SK-MEL-5 (cell line): ENCODE measurements around the gene DOCK9. TPM values are rescaled to one million over a fixed set of nuclear protein-coding genes. Genes with fewer than 3 reads are reported as not detected.
"Not testable (repeated sequence)": the region's sequence is repeated elsewhere in the genome, so short reads cannot be mapped to it uniquely, and the experiment has no call there.

Experiments used
- DNase-seq: peaks from one replicate; pipeline ENCODE4 v3.0.0-alpha.2; 2016; ENCODE audit warnings: low read depth, low spot score
- in situ Hi-C: cut with HindIII; loops from 2 replicates; pipeline ENCODE4 v1.10.0; 2016; ENCODE audit warnings: low sequenced_read_pairs, high pct_unique_total_duplicates, low pct_unique_long_range_greater_than_20kb
- total RNA-seq: library from RNA; depleted of rRNA; stranded (reverse); fragments of >200 nt; shearing (Covaris generic); gene quantifications from 2 replicates; pipeline ENCODE4 v1.2.3, GENCODE V29; 2014

DOCK9 gene
- total RNA-seq, 1 experiment from 2014 or later = 14.3 TPM

GRCh38 chr13:98909016-98909415, 68.8 kb downstream of the DOCK9 start:
- in situ Hi-C loops = no loop called here
- no peak for DNase-seq

- DNase-seq = no peak
Observed at GRCh38 chr13:98906746-98907502, 70.9 kb downstream of the DOCK9 start.

GRCh38 chr13:98905199-98905598, 72.7 kb downstream of the DOCK9 start:
- in situ Hi-C loops = no loop called here
- DNase-seq = no peak

More at GRCh38 chr13:98906746-98907502, 70.9 kb downstream of the DOCK9 start:
- in situ Hi-C loops = no loop called here

- no peak for DNase-seq
- in situ Hi-C loops = no loop called here
Observed at GRCh38 chr13:98900442-98900841, 77.4 kb downstream of the DOCK9 start.

- no peak for DNase-seq
- in situ Hi-C loops = no loop called here
Observed at GRCh38 chr13:98897706-98898105, 80.2 kb downstream of the DOCK9 start.

GRCh38 chr13:98896868-98897144, 81.1 kb downstream of the DOCK9 start:
- DNase-seq = no peak
- in situ Hi-C loops = no loop called here

- no peak for DNase-seq
- in situ Hi-C loops = no loop called here
Observed at GRCh38 chr13:98896083-98896867, 81.6 kb downstream of the DOCK9 start.

- DNase-seq, in situ Hi-C loops: not testable (repeated sequence)
Observed at GRCh38 chr13:98894814-98895213, 83.0 kb downstream of the DOCK9 start.

- in situ Hi-C loops = no loop called here
- DNase-seq = no peak
Observed at GRCh38 chr13:98893371-98893770, 84.5 kb downstream of the DOCK9 start.

- in situ Hi-C loops = no loop called here
- DNase-seq = no peak
Observed at GRCh38 chr13:98892821-98893220, 85.0 kb downstream of the DOCK9 start.

GRCh38 chr13:98892077-98892476, 85.8 kb downstream of the DOCK9 start:
- DNase-seq = no peak
- in situ Hi-C loops = no loop called here

GRCh38 chr13:98890925-98891324, 86.9 kb downstream of the DOCK9 start:
- no peak for DNase-seq

GRCh38 chr13:98890186-98890585, 87.7 kb downstream of the DOCK9 start:
- in situ Hi-C loops = no loop called here
- peak; percentile 63 for DNase-seq

More at GRCh38 chr13:98890925-98891324, 86.9 kb downstream of the DOCK9 start:
- in situ Hi-C loops = no loop called here

- no peak for DNase-seq
- in situ Hi-C loops = no loop called here
Observed at GRCh38 chr13:98889419-98890085, 88.3 kb downstream of the DOCK9 start.

GRCh38 chr13:98888890-98889279, 89.0 kb downstream of the DOCK9 start:
- no peak for DNase-seq
- in situ Hi-C loops = no loop called here

GRCh38 chr13:98888222-98888889, 89.5 kb downstream of the DOCK9 start:
- in situ Hi-C loops = no loop called here
- no peak for DNase-seq

GRCh38 chr13:98886587-98887230, 91.2 kb downstream of the DOCK9 start:
- no peak for DNase-seq
- in situ Hi-C loops = no loop called here

- in situ Hi-C loops = no loop called here
Observed at GRCh38 chr13:98885600-98885999, 92.3 kb downstream of the DOCK9 start.

More at GRCh38 chr13:98885600-98885999, 92.3 kb downstream of the DOCK9 start:
- no peak for DNase-seq
